Glutamatergic neuron (in vitro differentiated cells): ENCODE data around the gene SYNE2. TPM values are rescaled to one million over a fixed set of nuclear protein-coding genes. Genes with fewer than 3 reads are reported as not detected.

ENCODE experiments used
- DNase-seq: peaks from one replicate; pipeline ENCODE4 v3.0.0; 2022
- H3K27ac Mint-ChIP-seq: one replicate; pipeline ENCODE4 v1.8.0; 2020; ENCODE audit warnings: mild to moderate bottlenecking, mixed read lengths, inconsistent platforms; ENCODE audit not compliant: unreplicated experiment
- H3K27me3 Mint-ChIP-seq: one replicate; pipeline ENCODE4 v1.8.0; 2020; ENCODE audit warnings: mild to moderate bottlenecking, moderate library complexity, mixed read lengths, inconsistent platforms; ENCODE audit not compliant: unreplicated experiment
- H3K36me3 Mint-ChIP-seq: one replicate; pipeline ENCODE4 v1.8.0; 2020; ENCODE audit warnings: mild to moderate bottlenecking, mixed read lengths, inconsistent platforms; ENCODE audit not compliant: unreplicated experiment
- H3K4me1 Mint-ChIP-seq: one replicate; pipeline ENCODE4 v1.8.0; 2020; ENCODE audit warnings: mild to moderate bottlenecking, low read depth, mixed read lengths, inconsistent platforms; ENCODE audit not compliant: unreplicated experiment
- H3K4me3 Mint-ChIP-seq: one replicate; pipeline ENCODE4 v1.8.0; 2020; ENCODE audit warnings: mild to moderate bottlenecking, mixed read lengths, inconsistent platforms; ENCODE audit not compliant: unreplicated experiment
- H3K9me3 Mint-ChIP-seq: one replicate; pipeline ENCODE4 v1.8.0; 2020; ENCODE audit warnings: mild to moderate bottlenecking, moderate library complexity, mixed read lengths, inconsistent platforms; ENCODE audit not compliant: unreplicated experiment
- total RNA-seq: library from RNA; stranded (reverse); fragmentation: NEBNext Ultra II Directional; extraction: Animal tissue kit (Norgen Biotek cat#: 25700); gene quantifications from one replicate; pipeline ENCODE4 v1.2.1, GENCODE V29; 2021; ENCODE audit not compliant: unreplicated experiment
- TF ChIP-seq, protein P1 (sequence below): fragments of 200-600 bp; sonication (generic); IDR thresholded peaks from one replicate; pipeline ENCODE4 v1.5.0; 2021; ENCODE audit not compliant: partially characterized antibody, unreplicated experiment

SYNE2 gene
- total RNA-seq, 1 donor from 2014 or later: 81.7 TPM

GRCh38 chr14:64095620-64096019 lies 242.8 kb downstream of the SYNE2 start:
- Mint-ChIP-seq H3K27ac (no peak overlapping the region), H3K36me3 (no peaks in the 10 kb centered on the region), H3K27me3 (peaks cover 1% of the 10 kb centered on the region), H3K4me1 (peaks cover 6% of the 10 kb centered on the region), H3K4me3 (no peak overlapping the region), H3K9me3 (no peaks in the 10 kb centered on the region)
- no peak for DNase-seq
- TF ChIP-seq, protein P1, sequence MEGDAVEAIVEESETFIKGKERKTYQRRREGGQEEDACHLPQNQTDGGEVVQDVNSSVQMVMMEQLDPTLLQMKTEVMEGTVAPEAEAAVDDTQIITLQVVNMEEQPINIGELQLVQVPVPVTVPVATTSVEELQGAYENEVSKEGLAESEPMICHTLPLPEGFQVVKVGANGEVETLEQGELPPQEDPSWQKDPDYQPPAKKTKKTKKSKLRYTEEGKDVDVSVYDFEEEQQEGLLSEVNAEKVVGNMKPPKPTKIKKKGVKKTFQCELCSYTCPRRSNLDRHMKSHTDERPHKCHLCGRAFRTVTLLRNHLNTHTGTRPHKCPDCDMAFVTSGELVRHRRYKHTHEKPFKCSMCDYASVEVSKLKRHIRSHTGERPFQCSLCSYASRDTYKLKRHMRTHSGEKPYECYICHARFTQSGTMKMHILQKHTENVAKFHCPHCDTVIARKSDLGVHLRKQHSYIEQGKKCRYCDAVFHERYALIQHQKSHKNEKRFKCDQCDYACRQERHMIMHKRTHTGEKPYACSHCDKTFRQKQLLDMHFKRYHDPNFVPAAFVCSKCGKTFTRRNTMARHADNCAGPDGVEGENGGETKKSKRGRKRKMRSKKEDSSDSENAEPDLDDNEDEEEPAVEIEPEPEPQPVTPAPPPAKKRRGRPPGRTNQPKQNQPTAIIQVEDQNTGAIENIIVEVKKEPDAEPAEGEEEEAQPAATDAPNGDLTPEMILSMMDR: no peak

- no peaks in the 10 kb centered on the region for H3K9me3 Mint-ChIP-seq
- TF ChIP-seq, protein P1: no peak
- H3K27me3 Mint-ChIP-seq: peaks cover 1% of the 10 kb centered on the region
- DNase-seq: no peak
- peaks cover 5% of the 10 kb centered on the region for H3K4me1 Mint-ChIP-seq
- H3K4me3 Mint-ChIP-seq: no peak overlapping the region
- H3K36me3 Mint-ChIP-seq: no peaks in the 10 kb centered on the region
- H3K27ac Mint-ChIP-seq: no peak overlapping the region
Measured at GRCh38 chr14:64098120-64098519, 245.3 kb downstream of the SYNE2 start.

GRCh38 chr14:64107438-64107837 lies 254.6 kb downstream of the SYNE2 start:
- Mint-ChIP-seq H3K4me3 (no peak overlapping the region), H3K4me1 (no peaks in the 10 kb centered on the region), H3K36me3 (no peaks in the 10 kb centered on the region), H3K27me3 (peaks cover 3% of the 10 kb centered on the region), H3K9me3 (peaks cover 2% of the 10 kb centered on the region), H3K27ac (no peak overlapping the region)
- no peak for DNase-seq
- TF ChIP-seq, protein P1: no peak

GRCh38 chr14:64109819-64110554 lies 257.2 kb downstream of the SYNE2 start:
- DNase-seq: no peak
- H3K4me1 Mint-ChIP-seq: no peaks in the 10 kb centered on the region
- no peak overlapping the region for H3K27ac Mint-ChIP-seq
- H3K27me3 Mint-ChIP-seq: peaks cover 1% of the 10 kb centered on the region
- H3K9me3 Mint-ChIP-seq: no peaks in the 10 kb centered on the region
- H3K36me3 Mint-ChIP-seq: no peaks in the 10 kb centered on the region
- TF ChIP-seq, protein P1: no peak
- H3K4me3 Mint-ChIP-seq: no peak overlapping the region

DNA sequence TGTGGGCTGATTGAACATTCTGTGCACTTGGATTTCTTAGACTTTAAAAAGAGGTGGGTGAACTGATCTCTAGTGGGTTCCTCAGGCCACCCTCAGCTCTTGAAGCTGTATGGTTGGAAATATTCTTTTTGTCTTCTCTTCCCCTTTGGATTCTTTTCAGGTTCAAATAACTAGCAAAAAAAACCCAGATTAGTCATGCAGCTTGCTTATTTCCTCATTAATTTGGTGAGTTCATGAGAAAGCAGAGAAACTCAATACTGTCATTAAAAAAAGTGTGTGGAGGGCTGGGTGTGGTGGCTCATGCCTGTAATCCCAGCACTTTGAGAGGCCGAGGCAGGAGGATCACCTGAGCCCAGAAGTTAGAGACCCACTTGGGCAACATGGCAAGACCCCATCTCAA lies 258.0 kb downstream of the SYNE2 start:
- Mint-ChIP-seq H3K9me3 (no peaks in the 10 kb centered on the region), H3K4me3 (no peak overlapping the region), H3K27me3 (peaks cover 1% of the 10 kb centered on the region), H3K36me3 (no peaks in the 10 kb centered on the region), H3K27ac (no peak overlapping the region), H3K4me1 (no peaks in the 10 kb centered on the region)
- DNase-seq: no peak
- TF ChIP-seq, protein P1: no peak
